H1 (cell line): Measurements from ENCODE around the gene SMAP2. TPM values are rescaled to one million over a fixed set of nuclear protein-coding genes. Genes with fewer than 3 reads are reported as not detected.

Source experiments
- CTCF ChIA-PET: fragments of 300-600 bp; sonication (Branson Sonifier 250); formaldehyde crosslinking; loops from one replicate; lab custom pipeline; 2021; ENCODE audit not compliant: partially characterized antibody; lab: Charles Lee
- POLR2A ChIA-PET: fragments of 300-600 bp; sonication (Branson Sonifier 250); formaldehyde crosslinking; loops from one replicate; lab custom pipeline; 2021; ENCODE audit warnings: inconsistent platforms; ENCODE audit not compliant: partially characterized antibody; lab: Charles Lee
- DNase-seq, 2 experiments: peaks; one replicate each; pipeline versions ENCODE4 v3.0.0 to v3.0.0-alpha.2; 2010 to 2022; ENCODE audit warnings: low spot score in 2 of 2, low read depth in 1 of 2, mixed read lengths in 1 of 2
- FAIRE-seq: peaks from 2 replicates; lab custom pipeline; 2011; peaks lifted over from hg19 to GRCh38; lab: Jason Lieb, UNC
- H2AFZ ChIP-seq: 2 replicates; pipeline ENCODE4 v1.8.1; 2012; ENCODE audit warnings: low read length, inconsistent platforms
- H2AK5ac ChIP-seq: 2 replicates; pipeline ENCODE4 v1.6.1; 2013; ENCODE audit warnings: low read depth, low read length
- H2BK120ac ChIP-seq: replicated peaks from 2 replicates; pipeline ENCODE3; 2013; ENCODE audit warnings: low read depth, low read length, inconsistent platforms
- H2BK12ac ChIP-seq: 2 replicates; pipeline ENCODE4 v1.6.1; 2013; ENCODE audit warnings: low read depth, low read length
- H2BK15ac ChIP-seq: 2 replicates; pipeline ENCODE4 v1.6.1; 2013; ENCODE audit warnings: low read length
- H2BK20ac ChIP-seq: 2 replicates; pipeline ENCODE4 v1.6.1; 2013; ENCODE audit warnings: low read length
- H2BK5ac ChIP-seq: 2 replicates; pipeline ENCODE4 v1.6.1; 2013; ENCODE audit warnings: low read depth, low read length
- H3K14ac ChIP-seq: 2 replicates; pipeline ENCODE4 v1.6.1; 2013; ENCODE audit warnings: inconsistent platforms; ENCODE audit not compliant: insufficient read length
- H3K18ac ChIP-seq: 2 replicates; pipeline ENCODE4 v1.6.1; 2013; ENCODE audit warnings: low read length; ENCODE audit errors: extremely low read depth
- H3K23ac ChIP-seq: 2 replicates; pipeline ENCODE4 v1.6.1; 2013; ENCODE audit warnings: inconsistent platforms; ENCODE audit not compliant: insufficient read length
- H3K23me2 ChIP-seq: 2 replicates; pipeline ENCODE4 v1.6.1; 2013; ENCODE audit warnings: low read depth, low read length
- H3K27ac ChIP-seq: 2 replicates; pipeline ENCODE4 v1.6.1; 2011; ENCODE audit warnings: low read depth, low read length, inconsistent platforms
- H3K27me3 ChIP-seq, 4 experiments: replicated peaks in 1 of 4; 1 replicate in 1 of 4; 2 replicates in 3 of 4; pipeline versions ENCODE4 v1.6.1 to v1.8.1; 2011 to 2013; ENCODE audit warnings: low read length in 3 of 4, mild to moderate bottlenecking in 3 of 4, inconsistent platforms in 2 of 4, mixed read lengths in 2 of 4, moderate library complexity in 1 of 4; ENCODE audit not compliant: control insufficient read depth in 3 of 4, insufficient read depth in 3 of 4; ENCODE audit errors: extremely low read depth in 1 of 4
- H3K36me3 ChIP-seq, 4 experiments: 2 replicates each; pipeline versions ENCODE4 v1.6.1 to v1.8.1; 2011 to 2013; ENCODE audit warnings: mild to moderate bottlenecking in 4 of 4, low read length in 3 of 4, moderate library complexity in 2 of 4, control low read depth in 1 of 4, inconsistent platforms in 1 of 4; ENCODE audit not compliant: insufficient read depth in 4 of 4, control insufficient read depth in 2 of 4
- H3K4ac ChIP-seq: replicated peaks from 2 replicates; pipeline ENCODE3; 2013; ENCODE audit warnings: low read length, low read depth, mixed read lengths, inconsistent platforms; ENCODE audit not compliant: insufficient read length
- H3K4me1 ChIP-seq, 4 experiments: replicated peaks in 1 of 4; 1 replicate in 1 of 4; 2 replicates in 3 of 4; pipeline versions ENCODE4 v1.6.1 to v1.8.1; 2011 to 2013; ENCODE audit warnings: low read length in 3 of 4, inconsistent platforms in 2 of 4, mixed read lengths in 1 of 4; ENCODE audit not compliant: insufficient read depth in 4 of 4, control insufficient read depth in 3 of 4
- H3K4me2 ChIP-seq, 2 experiments: 2 replicates each; pipeline versions ENCODE4 v1.6.1 to v1.8.1; 2011 to 2013; ENCODE audit warnings: low read depth in 2 of 2, low read length in 2 of 2, control low read depth in 1 of 2, inconsistent platforms in 1 of 2, mild to moderate bottlenecking in 1 of 2; ENCODE audit not compliant: insufficient read depth in 1 of 2
- H3K4me3 ChIP-seq, 4 experiments: fragments of 200-600, 300-600 bp in 1 of 4; sonication (generic), shearing (Covaris generic), sonication (Bioruptor Twin) in 1 of 4; 2 replicates each; pipeline versions ENCODE4 v1.5.1 to v1.8.1; 2011 to 2016; ENCODE audit warnings: low read length in 4 of 4, low read depth in 3 of 4, control low read depth in 2 of 4, inconsistent platforms in 2 of 4, mild to moderate bottlenecking in 2 of 4, mixed read lengths in 1 of 4, moderate library complexity in 1 of 4; ENCODE audit not compliant: insufficient read depth in 2 of 4; ENCODE audit errors: extremely low read depth in 1 of 4
- H3K56ac ChIP-seq: replicated peaks from 2 replicates; pipeline ENCODE3; 2013; ENCODE audit warnings: low read depth, mild to moderate bottlenecking, mixed read lengths, low read length, inconsistent platforms; ENCODE audit not compliant: insufficient read length
- H3K79me1 ChIP-seq: 2 replicates; pipeline ENCODE4 v1.6.1; 2013; ENCODE audit warnings: low read depth, low read length, control low read depth
- H3K79me2 ChIP-seq, 2 experiments: 2 replicates each; pipeline versions ENCODE4 v1.6.1 to v1.8.1; 2012 to 2013; ENCODE audit warnings: low read length in 2 of 2, mild to moderate bottlenecking in 2 of 2, inconsistent platforms in 1 of 2; ENCODE audit not compliant: insufficient read depth in 2 of 2, control insufficient read depth in 1 of 2
- H3K9ac ChIP-seq, 4 experiments: replicated peaks in 1 of 4; 1 replicate in 1 of 4; 2 replicates in 3 of 4; pipeline versions ENCODE4 v1.6.1 to v1.8.1; 2011 to 2013; ENCODE audit warnings: low read depth in 3 of 4, low read length in 3 of 4, control low read depth in 2 of 4, mild to moderate bottlenecking in 2 of 4, moderate library complexity in 2 of 4, inconsistent platforms in 1 of 4; ENCODE audit errors: extremely low read depth in 1 of 4
- H3K9me3 ChIP-seq, 2 experiments: 2 replicates each; pipeline versions ENCODE4 v1.6.1 to v1.8.1; 2012 to 2013; ENCODE audit warnings: mild to moderate bottlenecking in 2 of 2, moderate library complexity in 2 of 2, control low read depth in 1 of 2, inconsistent platforms in 1 of 2, low read depth in 1 of 2, low read length in 1 of 2, mixed read lengths in 1 of 2; ENCODE audit not compliant: insufficient read depth in 2 of 2
- H4K20me1 ChIP-seq, 2 experiments: replicated peaks in 1 of 2; 2 replicates each; pipeline versions ENCODE3 to v1.8.1; 2011 to 2013; ENCODE audit warnings: inconsistent platforms in 2 of 2, low read length in 2 of 2, mild to moderate bottlenecking in 1 of 2; ENCODE audit not compliant: insufficient read depth in 2 of 2, control insufficient read depth in 1 of 2
- H4K5ac ChIP-seq: 2 replicates; pipeline ENCODE4 v1.6.1; 2013; ENCODE audit warnings: low read length, low read depth, mixed read lengths, inconsistent platforms; ENCODE audit not compliant: insufficient read length
- H4K8ac ChIP-seq: 2 replicates; pipeline ENCODE4 v1.8.0; 2013; ENCODE audit warnings: mild to moderate bottlenecking, moderate library complexity, low read length, inconsistent platforms; ENCODE audit not compliant: insufficient read depth; ENCODE audit errors: extremely low read depth
- H4K91ac ChIP-seq: replicated peaks from 2 replicates; pipeline ENCODE3; 2013; ENCODE audit warnings: low read length, mixed read lengths, inconsistent platforms; ENCODE audit not compliant: insufficient read length
- CHD2 ChIP-seq: IDR thresholded peaks from 2 replicates; pipeline ENCODE4 v1.6.1; 2012; ENCODE audit warnings: low read length, improper control_type of control experiment
- EP300 ChIP-seq, 2 experiments: IDR thresholded peaks; 1 replicate in 1 of 2; 2 replicates in 1 of 2; pipeline ENCODE4 v1.6.1; 2011 to 2012; ENCODE audit warnings: low read depth in 2 of 2, low read length in 2 of 2, mild to moderate bottlenecking in 2 of 2, borderline replicate concordance in 1 of 2, inconsistent platforms in 1 of 2, moderate library complexity in 1 of 2
- GTF2F1 ChIP-seq: IDR thresholded peaks from 2 replicates; pipeline ENCODE4 v1.6.1; 2012; ENCODE audit warnings: low read depth, low read length, improper control_type of control experiment, borderline replicate concordance
- HDAC2 ChIP-seq, 2 experiments: fragments of 300-600 bp in 1 of 2; sonication (generic) in 1 of 2; IDR thresholded peaks; 2 replicates each; pipeline ENCODE4 v1.6.1; 2011 to 2012; ENCODE audit warnings: low read depth in 2 of 2, low read length in 2 of 2, mild to moderate bottlenecking in 2 of 2, moderate library complexity in 2 of 2, borderline replicate concordance in 1 of 2, inconsistent platforms in 1 of 2
- NANOG ChIP-seq: IDR thresholded peaks from 2 replicates; pipeline ENCODE4 v1.6.1; 2011; ENCODE audit warnings: low read length, low read depth, mild to moderate bottlenecking, inconsistent platforms; ENCODE audit not compliant: insufficient read depth, poor library complexity, severe bottlenecking
- SP2 ChIP-seq: IDR thresholded peaks from 2 replicates; pipeline ENCODE4 v1.6.1; 2012; ENCODE audit warnings: mild to moderate bottlenecking, low read length, inconsistent platforms
- TAF7 ChIP-seq: optimal IDR thresholded peaks from 2 replicates; pipeline ENCODE3; 2011; ENCODE audit warnings: low read depth, mild to moderate bottlenecking, inconsistent platforms, low read length, moderate library complexity, borderline replicate concordance
- TCF12 ChIP-seq: IDR thresholded peaks from 2 replicates; pipeline ENCODE4 v1.6.1; 2011; ENCODE audit warnings: low read depth, mild to moderate bottlenecking, low read length
- WGBS, 2 experiments: shearing (Covaris generic) in 1 of 2; methylation state at CpG; one replicate each; pipeline versions ENCODE4 v1.1.6 to v1.1.7; 2013 to 2015; ENCODE audit warnings: low lambda C conversion rate in 2 of 2, mixed read lengths in 2 of 2, inconsistent platforms in 1 of 2, low coverage in 1 of 2, missing lambda C conversion rate in 1 of 2; ENCODE audit not compliant: insufficient replicate concordance in 2 of 2, insufficient coverage in 1 of 2, insufficient read length in 1 of 2; ENCODE audit errors: extremely low coverage in 1 of 2, missing lambda C conversion rate in 1 of 2; 5-methylcytosine and 5-hydroxymethylcytosine counted together
- polyA plus RNA-seq, 7 experiments: library from polyadenylated mRNA; depleted of rRNA in 3 of 7; stranded (reverse) in 5 of 7; unstranded in 2 of 7; fragments of >200 nt in 5 of 7; fragments of 200-250 nt in 2 of 7; gene quantifications; 1 replicate in 5 of 7; 2 replicates in 1 of 7; 4 replicates in 1 of 7; pipeline versions ENCODE4 v1.2.1 to v1.2.3, GENCODE V29; 2011 to 2013; ENCODE audit warnings: missing spikeins in 2 of 7, mixed read lengths in 2 of 7
- total RNA-seq: library from RNA; stranded (reverse); fragmentation: NEBNext Ultra II Directional; extraction: Animal tissue kit (Norgen Biotek cat#: 25700); gene quantifications from 2 replicates; pipeline ENCODE4 v1.2.1, GENCODE V29; 2021

The SMAP2 gene
- total and polyA plus RNA-seq, 2 of the 8 experiments (the other 6 are each of a cell fraction or from before 2014, with no cell fraction given) = 4.3 to 5.5 TPM

GRCh38 chr1:40377512-40377911 lies 4.0 kb downstream of the SMAP2 start:
- no peak overlapping the region for H2AK5ac ChIP-seq
- H3K23ac ChIP-seq = no peak overlapping the region
- H3K23me2 ChIP-seq = peaks cover 9% of the 10 kb centered on the region; the same call in 1 of the 2 replicates
- no peak for TF ChIP-seq NANOG
- no peak for TF ChIP-seq HDAC2 (IDR thresholded peaks at IDR 0.05; ENCODE audit: borderline replicate concordance in 1 of 2, low read depth in 2 of 2, low read length in 2 of 2)
- no peak for TF ChIP-seq SP2
- TF ChIP-seq EP300 (IDR thresholded peaks at IDR 0.05; ENCODE audit: borderline replicate concordance in 1 of 2, low read depth in 2 of 2, low read length in 2 of 2) = no peak
- no peak for TF ChIP-seq GTF2F1
- no peak for TF ChIP-seq CHD2
- TF ChIP-seq TCF12 = no peak
- no peak for TF ChIP-seq TAF7
- peaks cover 0 to 3% (median 0%) of the 10 kb centered on the region in 4 experiments; a peak in 1 of 7 replicates for H3K27me3 ChIP-seq
- H2BK12ac ChIP-seq = no peak overlapping the region
- no peak overlapping the region for H3K27ac ChIP-seq
- no peak overlapping the region for H3K14ac ChIP-seq
- H3K4me1 ChIP-seq = peaks cover 0 to 6% (median 4%) of the 10 kb centered on the region in 4 experiments; a peak in 5 of 7 replicates
- no peaks in the 10 kb centered on the region for H4K20me1 ChIP-seq
- H3K4me2 ChIP-seq = no peak overlapping the region
- DNase-seq (no peak), FAIRE-seq (no peak)
- no peak overlapping the region for H4K8ac ChIP-seq
- H3K9me3 ChIP-seq = no peaks in the 10 kb centered on the region
- no peak overlapping the region for H2BK5ac ChIP-seq
- no peak overlapping the region for H2BK20ac ChIP-seq
- H2BK15ac ChIP-seq = no peak overlapping the region
- H3K36me3 ChIP-seq = no peaks in the 10 kb centered on the region
- no peak overlapping the region for H3K9ac ChIP-seq
- H4K5ac ChIP-seq = no peak overlapping the region
- H3K79me2 ChIP-seq = no peaks in the 10 kb centered on the region; a peak in 1 of 4 replicates
- H3K18ac ChIP-seq = no peak overlapping the region
- H2BK120ac ChIP-seq = no peak overlapping the region
- H4K91ac ChIP-seq = no peak overlapping the region
- no peak overlapping the region for H3K4ac ChIP-seq
- no peak overlapping the region for H2AFZ ChIP-seq
- H3K56ac ChIP-seq = no peak overlapping the region
- H3K79me1 ChIP-seq = no peaks in the 10 kb centered on the region
- CTCF ChIA-PET = no interaction called here
- no peak overlapping the region for H3K4me3 ChIP-seq
- 81% methylated on average over 1 of the region's 1 CpG; no CpG with 5 or more reads in 1 of the 2 experiments for WGBS, 2 experiments
- POLR2A ChIA-PET = no interaction called here
